H1 (cell line): ENCODE data around the gene SECISBP2L. TPM values are rescaled to one million over a fixed set of nuclear protein-coding genes. Genes with fewer than 3 reads are reported as not detected.

Experiments
- CTCF ChIA-PET: fragments of 300-600 bp; sonication (Branson Sonifier 250); formaldehyde crosslinking; loops from one replicate; lab custom pipeline; 2021; ENCODE audit not compliant: partially characterized antibody; lab: Charles Lee
- POLR2A ChIA-PET: fragments of 300-600 bp; sonication (Branson Sonifier 250); formaldehyde crosslinking; loops from one replicate; lab custom pipeline; 2021; ENCODE audit warnings: inconsistent platforms; ENCODE audit not compliant: partially characterized antibody; lab: Charles Lee
- DNase-seq, 2 experiments: peaks; one replicate each; pipeline versions ENCODE4 v3.0.0 to v3.0.0-alpha.2; 2010 to 2022; ENCODE audit warnings: low spot score in 2 of 2, low read depth in 1 of 2, mixed read lengths in 1 of 2
- FAIRE-seq: peaks from 2 replicates; lab custom pipeline; 2011; peaks lifted over from hg19 to GRCh38; lab: Jason Lieb, UNC
- H2AFZ ChIP-seq: 2 replicates; pipeline ENCODE4 v1.8.1; 2012; ENCODE audit warnings: low read length, inconsistent platforms
- H2AK5ac ChIP-seq: 2 replicates; pipeline ENCODE4 v1.6.1; 2013; ENCODE audit warnings: low read depth, low read length
- H2BK120ac ChIP-seq: replicated peaks from 2 replicates; pipeline ENCODE3; 2013; ENCODE audit warnings: low read depth, low read length, inconsistent platforms
- H2BK12ac ChIP-seq: 2 replicates; pipeline ENCODE4 v1.6.1; 2013; ENCODE audit warnings: low read depth, low read length
- H2BK15ac ChIP-seq: 2 replicates; pipeline ENCODE4 v1.6.1; 2013; ENCODE audit warnings: low read length
- H2BK20ac ChIP-seq: 2 replicates; pipeline ENCODE4 v1.6.1; 2013; ENCODE audit warnings: low read length
- H2BK5ac ChIP-seq: 2 replicates; pipeline ENCODE4 v1.6.1; 2013; ENCODE audit warnings: low read depth, low read length
- H3K14ac ChIP-seq: 2 replicates; pipeline ENCODE4 v1.6.1; 2013; ENCODE audit warnings: inconsistent platforms; ENCODE audit not compliant: insufficient read length
- H3K18ac ChIP-seq: 2 replicates; pipeline ENCODE4 v1.6.1; 2013; ENCODE audit warnings: low read length; ENCODE audit errors: extremely low read depth
- H3K23ac ChIP-seq: 2 replicates; pipeline ENCODE4 v1.6.1; 2013; ENCODE audit warnings: inconsistent platforms; ENCODE audit not compliant: insufficient read length
- H3K23me2 ChIP-seq: 2 replicates; pipeline ENCODE4 v1.6.1; 2013; ENCODE audit warnings: low read depth, low read length
- H3K27ac ChIP-seq: 2 replicates; pipeline ENCODE4 v1.6.1; 2011; ENCODE audit warnings: low read depth, low read length, inconsistent platforms
- H3K27me3 ChIP-seq, 4 experiments: replicated peaks in 1 of 4; 1 replicate in 1 of 4; 2 replicates in 3 of 4; pipeline versions ENCODE4 v1.6.1 to v1.8.1; 2011 to 2013; ENCODE audit warnings: low read length in 3 of 4, mild to moderate bottlenecking in 3 of 4, inconsistent platforms in 2 of 4, mixed read lengths in 2 of 4, moderate library complexity in 1 of 4; ENCODE audit not compliant: control insufficient read depth in 3 of 4, insufficient read depth in 3 of 4; ENCODE audit errors: extremely low read depth in 1 of 4
- H3K36me3 ChIP-seq, 4 experiments: 2 replicates each; pipeline versions ENCODE4 v1.6.1 to v1.8.1; 2011 to 2013; ENCODE audit warnings: mild to moderate bottlenecking in 4 of 4, low read length in 3 of 4, moderate library complexity in 2 of 4, control low read depth in 1 of 4, inconsistent platforms in 1 of 4; ENCODE audit not compliant: insufficient read depth in 4 of 4, control insufficient read depth in 2 of 4
- H3K4ac ChIP-seq: replicated peaks from 2 replicates; pipeline ENCODE3; 2013; ENCODE audit warnings: low read length, low read depth, mixed read lengths, inconsistent platforms; ENCODE audit not compliant: insufficient read length
- H3K4me1 ChIP-seq, 4 experiments: replicated peaks in 1 of 4; 1 replicate in 1 of 4; 2 replicates in 3 of 4; pipeline versions ENCODE4 v1.6.1 to v1.8.1; 2011 to 2013; ENCODE audit warnings: low read length in 3 of 4, inconsistent platforms in 2 of 4, mixed read lengths in 1 of 4; ENCODE audit not compliant: insufficient read depth in 4 of 4, control insufficient read depth in 3 of 4
- H3K4me2 ChIP-seq, 2 experiments: 2 replicates each; pipeline versions ENCODE4 v1.6.1 to v1.8.1; 2011 to 2013; ENCODE audit warnings: low read depth in 2 of 2, low read length in 2 of 2, control low read depth in 1 of 2, inconsistent platforms in 1 of 2, mild to moderate bottlenecking in 1 of 2; ENCODE audit not compliant: insufficient read depth in 1 of 2
- H3K4me3 ChIP-seq, 4 experiments: fragments of 200-600, 300-600 bp in 1 of 4; sonication (generic), shearing (Covaris generic), sonication (Bioruptor Twin) in 1 of 4; 2 replicates each; pipeline versions ENCODE4 v1.5.1 to v1.8.1; 2011 to 2016; ENCODE audit warnings: low read length in 4 of 4, low read depth in 3 of 4, control low read depth in 2 of 4, inconsistent platforms in 2 of 4, mild to moderate bottlenecking in 2 of 4, mixed read lengths in 1 of 4, moderate library complexity in 1 of 4; ENCODE audit not compliant: insufficient read depth in 2 of 4; ENCODE audit errors: extremely low read depth in 1 of 4
- H3K56ac ChIP-seq: replicated peaks from 2 replicates; pipeline ENCODE3; 2013; ENCODE audit warnings: low read depth, mild to moderate bottlenecking, mixed read lengths, low read length, inconsistent platforms; ENCODE audit not compliant: insufficient read length
- H3K79me1 ChIP-seq: 2 replicates; pipeline ENCODE4 v1.6.1; 2013; ENCODE audit warnings: low read depth, low read length, control low read depth
- H3K79me2 ChIP-seq, 2 experiments: 2 replicates each; pipeline versions ENCODE4 v1.6.1 to v1.8.1; 2012 to 2013; ENCODE audit warnings: low read length in 2 of 2, mild to moderate bottlenecking in 2 of 2, inconsistent platforms in 1 of 2; ENCODE audit not compliant: insufficient read depth in 2 of 2, control insufficient read depth in 1 of 2
- H3K9ac ChIP-seq, 4 experiments: replicated peaks in 1 of 4; 1 replicate in 1 of 4; 2 replicates in 3 of 4; pipeline versions ENCODE4 v1.6.1 to v1.8.1; 2011 to 2013; ENCODE audit warnings: low read depth in 3 of 4, low read length in 3 of 4, control low read depth in 2 of 4, mild to moderate bottlenecking in 2 of 4, moderate library complexity in 2 of 4, inconsistent platforms in 1 of 4; ENCODE audit errors: extremely low read depth in 1 of 4
- H3K9me3 ChIP-seq, 2 experiments: 2 replicates each; pipeline versions ENCODE4 v1.6.1 to v1.8.1; 2012 to 2013; ENCODE audit warnings: mild to moderate bottlenecking in 2 of 2, moderate library complexity in 2 of 2, control low read depth in 1 of 2, inconsistent platforms in 1 of 2, low read depth in 1 of 2, low read length in 1 of 2, mixed read lengths in 1 of 2; ENCODE audit not compliant: insufficient read depth in 2 of 2
- H4K20me1 ChIP-seq, 2 experiments: replicated peaks in 1 of 2; 2 replicates each; pipeline versions ENCODE3 to v1.8.1; 2011 to 2013; ENCODE audit warnings: inconsistent platforms in 2 of 2, low read length in 2 of 2, mild to moderate bottlenecking in 1 of 2; ENCODE audit not compliant: insufficient read depth in 2 of 2, control insufficient read depth in 1 of 2
- H4K5ac ChIP-seq: 2 replicates; pipeline ENCODE4 v1.6.1; 2013; ENCODE audit warnings: low read length, low read depth, mixed read lengths, inconsistent platforms; ENCODE audit not compliant: insufficient read length
- H4K8ac ChIP-seq: 2 replicates; pipeline ENCODE4 v1.8.0; 2013; ENCODE audit warnings: mild to moderate bottlenecking, moderate library complexity, low read length, inconsistent platforms; ENCODE audit not compliant: insufficient read depth; ENCODE audit errors: extremely low read depth
- H4K91ac ChIP-seq: replicated peaks from 2 replicates; pipeline ENCODE3; 2013; ENCODE audit warnings: low read length, mixed read lengths, inconsistent platforms; ENCODE audit not compliant: insufficient read length
- ASH2L ChIP-seq: fragments of 200-600, 300-600 bp; sonication (generic); IDR thresholded peaks from one replicate; pipeline ENCODE4 v1.7.1; 2017; ENCODE audit warnings: low read length
- CTCF ChIP-seq, 3 experiments: IDR thresholded peaks; 1 replicate in 2 of 3; 2 replicates in 1 of 3; pipeline versions ENCODE4 v1.5.1 to v1.6.1; 2011; ENCODE audit warnings: low read length in 3 of 3, mild to moderate bottlenecking in 3 of 3, inconsistent platforms in 2 of 3, low read depth in 1 of 3, moderate library complexity in 1 of 3; ENCODE audit not compliant: insufficient read depth in 1 of 3; ENCODE audit errors: control extremely low read depth in 1 of 3
- E2F6 ChIP-seq: IDR thresholded peaks from 2 replicates; pipeline ENCODE4 v1.6.1; 2012; ENCODE audit warnings: inconsistent platforms
- EZH2 ChIP-seq: fragments of 200-600 bp; sonication (generic); IDR thresholded peaks from 2 replicates; pipeline ENCODE4 v1.7.1; 2012; ENCODE audit warnings: low read depth, mild to moderate bottlenecking, moderate library complexity, low read length, inconsistent platforms; ENCODE audit not compliant: severe bottlenecking
- HDAC2 ChIP-seq, 2 experiments: fragments of 300-600 bp in 1 of 2; sonication (generic) in 1 of 2; IDR thresholded peaks; 2 replicates each; pipeline ENCODE4 v1.6.1; 2011 to 2012; ENCODE audit warnings: low read depth in 2 of 2, low read length in 2 of 2, mild to moderate bottlenecking in 2 of 2, moderate library complexity in 2 of 2, borderline replicate concordance in 1 of 2, inconsistent platforms in 1 of 2
- POLR2AphosphoS5 ChIP-seq: IDR thresholded peaks from 2 replicates; pipeline ENCODE4 v1.6.1; 2011; ENCODE audit warnings: low read depth, low read length
- RXRA ChIP-seq: IDR thresholded peaks from 2 replicates; pipeline ENCODE4 v1.6.1; 2011; ENCODE audit warnings: low read depth, mild to moderate bottlenecking, low read length, moderate library complexity; ENCODE audit not compliant: insufficient read depth
- WGBS, 2 experiments: shearing (Covaris generic) in 1 of 2; methylation state at CpG; one replicate each; pipeline versions ENCODE4 v1.1.6 to v1.1.7; 2013 to 2015; ENCODE audit warnings: low lambda C conversion rate in 2 of 2, mixed read lengths in 2 of 2, inconsistent platforms in 1 of 2, low coverage in 1 of 2, missing lambda C conversion rate in 1 of 2; ENCODE audit not compliant: insufficient replicate concordance in 2 of 2, insufficient coverage in 1 of 2, insufficient read length in 1 of 2; ENCODE audit errors: extremely low coverage in 1 of 2, missing lambda C conversion rate in 1 of 2; 5-methylcytosine and 5-hydroxymethylcytosine counted together
- polyA plus RNA-seq, 7 experiments: library from polyadenylated mRNA; depleted of rRNA in 3 of 7; stranded (reverse) in 5 of 7; unstranded in 2 of 7; fragments of >200 nt in 5 of 7; fragments of 200-250 nt in 2 of 7; gene quantifications; 1 replicate in 5 of 7; 2 replicates in 1 of 7; 4 replicates in 1 of 7; pipeline versions ENCODE4 v1.2.1 to v1.2.3, GENCODE V29; 2011 to 2013; ENCODE audit warnings: missing spikeins in 2 of 7, mixed read lengths in 2 of 7
- total RNA-seq: library from RNA; stranded (reverse); fragmentation: NEBNext Ultra II Directional; extraction: Animal tissue kit (Norgen Biotek cat#: 25700); gene quantifications from 2 replicates; pipeline ENCODE4 v1.2.1, GENCODE V29; 2021

SECISBP2L gene
- total and polyA plus RNA-seq, 2 of the 8 experiments (the other 6 are each of a cell fraction or from before 2014, with no cell fraction given) = 7.6 to 22.8 TPM

- Histone ChIP-seq H3K56ac (no peak overlapping the region), H3K18ac (no peak overlapping the region), H3K9ac (no peak overlapping the region), H4K91ac (no peak overlapping the region), H2AK5ac (no peak overlapping the region), H2BK15ac (no peak overlapping the region), H4K20me1 (no peaks in the 10 kb centered on the region), H2BK120ac (no peak overlapping the region), H3K27me3 (no peaks in the 10 kb centered on the region), H2BK12ac (no peak overlapping the region), H3K36me3 (peaks cover 9 to 13% (median 11%) of the 10 kb centered on the region in 4 experiments; a peak in 6 of 8 replicates), H4K5ac (no peak overlapping the region), H2BK20ac (no peak overlapping the region), H3K4ac (no peak overlapping the region), H3K79me2 (no peaks in the 10 kb centered on the region), H3K27ac (no peak overlapping the region), H3K9me3 (no peaks in the 10 kb centered on the region), H3K14ac (no peak overlapping the region), H3K4me2 (no peak overlapping the region), H3K79me1 (no peaks in the 10 kb centered on the region), H3K4me1 (no peaks in the 10 kb centered on the region), H4K8ac (no peak overlapping the region), H3K4me3 (no peak overlapping the region), H2AFZ (no peak overlapping the region), H2BK5ac (no peak overlapping the region), H3K23me2 (no peaks in the 10 kb centered on the region), H3K23ac (no peak overlapping the region)
- 85 to 100% methylated on average over 1 of the region's 1 CpG for WGBS, 2 experiments
- CTCF ChIA-PET = interaction anchor here (1.2 kb wide), 1 partner anchor 13 kb away, joined by 5 read pairs; no protein-coding TSS in a partner anchor
- FAIRE-seq (no peak), DNase-seq (no peak)
- TF ChIP-seq HDAC2 (IDR thresholded peaks at IDR 0.05; ENCODE audit: borderline replicate concordance in 1 of 2, low read depth in 2 of 2, low read length in 2 of 2) (no peak), RXRA (no peak), POLR2AphosphoS5 (no peak), CTCF (IDR thresholded peaks at IDR 0.05; ENCODE audit: control extremely low read depth in 1 of 3, insufficient read depth in 1 of 3, low read depth in 1 of 3, low read length in 3 of 3) (no peak), EZH2 (no peak), ASH2L (no peak), E2F6 (no peak)
- POLR2A ChIA-PET = no interaction called here
These were observed 57.1 kb downstream of the SECISBP2L start for GRCh38 chr15:48989170-48989569.
